GM13977 (cell line): ENCODE measurements around the gene TSC22D3.
"Not testable (repeated sequence)": the region's sequence is repeated elsewhere in the genome, so short reads cannot be mapped to it uniquely, and the experiment has no call there.

Source experiments
- DNase-seq: peaks from one replicate; pipeline ENCODE4 v3.0.0; 2012; ENCODE audit warnings: low spot score
- in situ Hi-C: fragments of 300-500 bp; cut with MboI; formaldehyde crosslinking; loops from one replicate; pipeline ENCODE4 v1.12.0; 2022; ENCODE audit warnings: low sequenced_read_pairs, low pct_unique_long_range_greater_than_20kb, mixed read lengths, inconsistent platforms; ENCODE audit not compliant: unreplicated experiment
- TF ChIP-seq, protein P1 (sequence below): IDR thresholded peaks from 2 replicates; pipeline ENCODE4 v1.5.1; 2012; ENCODE audit warnings: mild to moderate bottlenecking, control low read depth; ENCODE audit not compliant: insufficient read depth; ENCODE audit errors: extremely low read depth, missing control alignments

Gene TSC22D3

DNA sequence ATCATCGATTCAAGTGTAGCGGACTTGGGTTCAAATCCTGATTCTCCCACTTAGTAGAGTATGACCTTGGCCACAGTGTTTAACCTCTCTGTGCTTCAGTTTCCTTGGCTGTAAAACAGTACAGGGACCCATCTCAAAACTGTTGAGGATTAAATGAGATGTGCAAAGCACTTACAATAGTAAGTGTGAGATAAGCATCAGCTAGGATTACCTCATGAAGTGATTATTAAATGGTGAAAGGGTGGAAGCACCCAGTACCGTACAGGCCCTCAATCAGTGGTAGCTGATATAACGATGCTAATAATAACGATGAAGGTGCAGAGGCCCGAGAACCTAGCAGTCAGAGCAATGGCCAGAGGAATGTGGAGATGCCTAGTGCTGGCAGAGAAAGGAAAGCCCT is 102.2 kb downstream of the TSC22D3 start:
- in situ Hi-C loops = no loop called here

DNA sequence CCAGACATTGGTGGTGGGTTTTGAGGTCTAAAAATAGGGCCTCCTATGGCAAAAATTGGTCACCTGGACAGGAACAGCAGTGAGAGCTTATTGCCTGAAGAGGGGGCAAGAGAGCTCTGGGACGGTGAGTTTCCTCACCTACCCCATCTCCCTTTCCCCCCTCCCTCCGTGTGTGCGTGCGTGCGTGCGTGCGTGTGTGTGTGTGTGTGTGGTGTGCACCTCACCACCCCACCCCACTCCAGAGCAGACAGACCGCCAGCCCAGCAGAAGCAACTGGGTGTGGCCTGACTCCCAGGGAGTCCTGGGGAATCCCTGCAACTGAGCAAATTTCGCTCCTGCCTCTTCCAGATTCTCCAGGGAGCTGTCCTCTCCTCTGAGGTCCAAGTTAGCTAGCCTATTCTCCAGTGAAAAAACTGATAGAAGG is 102.6 kb downstream of the TSC22D3 start:
- peak; percentile 56 for DNase-seq
- in situ Hi-C loops = no loop called here
- TF ChIP-seq, protein P1, sequence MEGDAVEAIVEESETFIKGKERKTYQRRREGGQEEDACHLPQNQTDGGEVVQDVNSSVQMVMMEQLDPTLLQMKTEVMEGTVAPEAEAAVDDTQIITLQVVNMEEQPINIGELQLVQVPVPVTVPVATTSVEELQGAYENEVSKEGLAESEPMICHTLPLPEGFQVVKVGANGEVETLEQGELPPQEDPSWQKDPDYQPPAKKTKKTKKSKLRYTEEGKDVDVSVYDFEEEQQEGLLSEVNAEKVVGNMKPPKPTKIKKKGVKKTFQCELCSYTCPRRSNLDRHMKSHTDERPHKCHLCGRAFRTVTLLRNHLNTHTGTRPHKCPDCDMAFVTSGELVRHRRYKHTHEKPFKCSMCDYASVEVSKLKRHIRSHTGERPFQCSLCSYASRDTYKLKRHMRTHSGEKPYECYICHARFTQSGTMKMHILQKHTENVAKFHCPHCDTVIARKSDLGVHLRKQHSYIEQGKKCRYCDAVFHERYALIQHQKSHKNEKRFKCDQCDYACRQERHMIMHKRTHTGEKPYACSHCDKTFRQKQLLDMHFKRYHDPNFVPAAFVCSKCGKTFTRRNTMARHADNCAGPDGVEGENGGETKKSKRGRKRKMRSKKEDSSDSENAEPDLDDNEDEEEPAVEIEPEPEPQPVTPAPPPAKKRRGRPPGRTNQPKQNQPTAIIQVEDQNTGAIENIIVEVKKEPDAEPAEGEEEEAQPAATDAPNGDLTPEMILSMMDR = peak; percentile 68

More for the DNA sequence above, 102.2 kb downstream of the TSC22D3 start:
- no peak for DNase-seq
- TF ChIP-seq, protein P1 = no peak

DNA sequence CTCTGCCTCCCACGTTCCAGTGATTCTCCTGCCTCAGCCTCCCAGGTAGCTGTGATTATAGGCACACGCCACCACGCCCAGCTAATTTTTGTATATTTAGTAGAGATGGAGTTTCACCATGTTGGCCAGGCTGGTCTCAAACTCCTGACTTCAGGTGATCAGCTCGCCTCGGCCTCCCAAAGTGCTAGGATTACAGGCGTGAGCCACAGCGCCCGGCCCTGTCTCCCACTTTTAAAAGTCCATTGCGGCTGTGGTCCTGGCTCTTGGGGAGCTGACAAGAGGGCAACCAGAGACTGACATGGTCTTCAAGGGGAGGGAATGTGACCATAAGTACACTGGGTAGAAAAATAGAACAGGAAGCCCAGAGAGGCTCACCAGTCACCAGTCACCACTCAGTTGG is 104.3 kb downstream of the TSC22D3 start:
- DNase-seq, in situ Hi-C loops: not testable (repeated sequence)

DNA sequence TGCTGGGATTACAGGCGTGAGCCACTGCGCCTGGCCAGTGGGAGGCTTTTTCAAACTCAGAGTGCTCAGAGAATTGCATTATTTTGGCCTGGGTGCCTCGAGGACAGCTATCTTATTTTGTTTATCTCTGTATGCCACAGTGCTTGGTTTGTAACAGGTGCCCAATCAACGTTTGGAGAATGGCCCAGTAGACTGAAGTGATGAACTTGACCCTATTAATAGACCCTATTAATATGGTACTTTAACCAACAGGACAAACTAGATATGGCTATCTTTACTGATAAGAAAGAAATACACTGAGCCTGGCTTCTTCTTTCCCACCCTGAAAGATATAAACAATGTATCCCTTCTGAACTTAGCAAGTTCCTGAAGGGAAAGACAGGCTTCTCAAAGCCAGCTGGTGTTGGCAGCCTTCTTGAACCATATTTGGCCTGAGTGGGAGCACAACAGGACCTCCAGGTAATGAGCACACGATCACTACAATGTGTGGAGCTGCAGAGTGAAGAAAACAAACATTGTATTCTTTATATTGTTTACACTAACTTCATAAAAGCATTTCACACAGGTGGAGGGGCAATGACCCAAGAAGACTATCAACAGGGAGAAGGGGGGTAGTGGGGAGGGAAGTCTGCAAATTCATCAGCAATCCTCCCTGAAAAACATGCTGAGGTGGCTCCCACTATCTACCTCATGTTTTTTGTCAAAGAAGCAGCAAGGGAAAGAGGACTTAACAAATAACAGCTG is 105.5 kb downstream of the TSC22D3 start:
- DNase-seq = no peak
- TF ChIP-seq, protein P1 = no peak
- in situ Hi-C loops = loop anchor here (10.0 kb wide), 1 partner anchor 55 kb away; no protein-coding TSS in a partner anchor

DNA sequence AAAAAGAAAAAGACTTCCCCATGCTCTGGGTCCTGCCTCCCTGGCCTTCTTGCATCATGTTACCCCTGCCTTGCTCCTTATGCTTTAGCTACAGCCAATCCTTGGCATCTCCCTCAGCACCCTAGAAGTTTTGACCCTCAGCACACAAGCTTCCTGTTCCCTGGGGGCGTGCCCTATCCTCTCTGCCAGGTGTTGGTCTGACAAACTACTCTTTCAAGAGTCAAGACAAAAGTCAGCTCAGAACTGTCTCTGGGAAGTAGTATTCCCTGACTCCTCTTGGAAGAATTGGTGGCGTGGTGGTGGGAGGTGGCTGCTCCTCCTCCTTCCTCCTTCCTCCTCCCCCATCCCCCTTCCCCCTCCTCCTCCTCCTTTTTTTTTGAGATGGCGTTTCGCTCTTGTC is 106.3 kb downstream of the TSC22D3 start:
- in situ Hi-C loops = loop anchor here (10.0 kb wide), 1 partner anchor 56 kb away; no protein-coding TSS in a partner anchor
- TF ChIP-seq, protein P1 = no peak
- DNase-seq = no peak

DNA sequence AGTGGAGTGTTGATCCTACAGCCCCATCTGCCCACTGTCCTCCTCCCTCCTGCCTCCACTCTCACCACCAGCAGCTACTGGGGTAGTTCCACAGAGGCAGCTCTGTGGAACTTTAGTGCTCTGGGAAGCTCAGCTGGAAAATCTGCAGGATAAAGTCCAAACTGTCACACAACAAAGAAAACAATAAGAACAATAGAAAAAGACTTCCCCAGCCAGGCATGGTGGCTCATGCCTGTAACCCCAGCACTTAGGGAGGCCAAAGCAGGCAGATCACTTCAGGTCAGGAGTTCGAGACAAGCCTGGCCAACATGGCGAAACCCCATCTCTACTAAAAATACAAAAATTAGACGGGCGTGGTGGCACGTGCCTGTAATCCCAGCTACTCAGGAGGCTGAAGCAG is 106.9 kb downstream of the TSC22D3 start:
- DNase-seq = not testable (repeated sequence)
- in situ Hi-C loops = loop anchor here (10.0 kb wide), 1 partner anchor 56 kb away; no protein-coding TSS in a partner anchor

DNA sequence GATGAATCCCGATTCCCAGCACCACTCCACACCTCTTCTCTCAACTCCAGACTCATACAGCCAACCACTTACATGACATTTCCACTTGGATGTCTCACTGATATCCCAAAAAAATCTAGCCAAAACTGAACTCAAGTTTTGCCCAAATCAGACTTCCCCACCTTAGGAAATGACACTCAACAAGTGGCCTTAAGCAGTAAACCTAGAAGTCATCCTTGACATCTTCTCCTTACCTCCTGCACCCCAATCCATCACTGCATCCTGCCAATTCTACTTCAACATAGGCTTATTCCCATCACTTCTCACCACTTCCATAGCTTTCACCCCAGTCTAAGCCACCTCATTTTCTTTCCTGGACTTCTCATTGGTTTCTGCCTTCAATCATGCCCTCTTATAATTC is 108.2 kb downstream of the TSC22D3 start:
- DNase-seq = no peak
- TF ChIP-seq, protein P1 = no peak
- in situ Hi-C loops = loop anchor here (10.0 kb wide), 1 partner anchor 57 kb away; no protein-coding TSS in a partner anchor
